OCI-LY3 (cell line): ENCODE results near the gene COX17.

ENCODE experiments used
- H2AFZ ChIP-seq: fragments of 200-600, 300-600 bp; shearing (Covaris generic); 2 replicates; pipeline ENCODE4 v1.6.0; 2014; ENCODE audit warnings: antibody characterized with exemption, low read depth, low read length
- H3K27ac ChIP-seq: fragments of 200-600, 300-600 bp; sonication (generic); 2 replicates; pipeline ENCODE4 v1.5.1; 2014; ENCODE audit warnings: mild to moderate bottlenecking, low read length, moderate library complexity, mixed read lengths
- H3K27me3 ChIP-seq: fragments of 200-600, 300-600 bp; sonication (generic); 2 replicates; pipeline ENCODE4 v1.6.1; 2014; ENCODE audit warnings: low read depth, low read length, mixed read lengths
- H3K36me3 ChIP-seq: fragments of 200-600, 300-600 bp; sonication (generic); replicated peaks from 2 replicates; pipeline ENCODE3; 2014; ENCODE audit warnings: low read depth, low read length, mixed read lengths
- H3K4me1 ChIP-seq: fragments of 300-600, 200-600 bp; sonication (generic); 2 replicates; pipeline ENCODE4 v1.6.1; 2014; ENCODE audit warnings: low read length, mixed read lengths
- H3K4me2 ChIP-seq: fragments of 200-600, 300-600 bp; sonication (generic); 2 replicates; pipeline ENCODE4 v1.6.1; 2014; ENCODE audit warnings: low read length, mixed read lengths
- H3K4me3 ChIP-seq: fragments of 300-600, 200-600 bp; sonication (generic); 2 replicates; pipeline ENCODE4 v1.5.1; 2014; ENCODE audit warnings: antibody characterized with exemption, mild to moderate bottlenecking, low read length, moderate library complexity
- H3K79me2 ChIP-seq: fragments of 300-600, 200-600 bp; shearing (Covaris generic); 2 replicates; pipeline ENCODE4 v1.6.1; 2014; ENCODE audit warnings: mild to moderate bottlenecking, low read length, mixed read lengths
- H3K9ac ChIP-seq: fragments of 300-600, 200-600 bp; shearing (Covaris generic); 2 replicates; pipeline ENCODE4 v1.6.0; 2014; ENCODE audit warnings: mild to moderate bottlenecking, low read length, moderate library complexity
- H3K9me3 ChIP-seq: fragments of 200-600, 300-600 bp; shearing (Covaris generic); 2 replicates; pipeline ENCODE4 v1.6.1; 2014; ENCODE audit warnings: low read length, mixed read lengths; ENCODE audit not compliant: insufficient read depth
- H4K20me1 ChIP-seq: fragments of 200-600, 300-600 bp; sonication (generic); 2 replicates; pipeline ENCODE4 v1.6.1; 2016; ENCODE audit warnings: low read length, mixed read lengths; ENCODE audit not compliant: insufficient read depth
- CTCF ChIP-seq: fragments of 200-600, 300-600 bp; sonication (generic); IDR thresholded peaks from 2 replicates; pipeline ENCODE4 v1.5.1; 2014; ENCODE audit warnings: antibody characterized with exemption, low read length, low read depth
- EZH2phosphoT487 ChIP-seq: fragments of 200-600 bp; shearing (Covaris generic); IDR thresholded peaks from 2 replicates; pipeline ENCODE4 v1.6.1; 2018; ENCODE audit warnings: antibody characterized with exemption, mixed run types, low read depth

The COX17 gene

GRCh38 chr3:119626196-119626595, 51.0 kb downstream of the COX17 start:
- H3K27me3 ChIP-seq = no peaks in the 10 kb centered on the region

GRCh38 chr3:119625451-119626153, 51.6 kb downstream of the COX17 start:
- H3K9ac ChIP-seq = no peak overlapping the region
- no peak overlapping the region for H3K4me2 ChIP-seq
- H3K9me3 ChIP-seq = no peaks in the 10 kb centered on the region
- no peaks in the 10 kb centered on the region for H3K79me2 ChIP-seq
- H3K36me3 ChIP-seq = no peaks in the 10 kb centered on the region
- H3K27me3 ChIP-seq = no peaks in the 10 kb centered on the region
- no peak overlapping the region for H2AFZ ChIP-seq
- TF ChIP-seq CTCF = no peak
- TF ChIP-seq EZH2phosphoT487 = no peak
- H3K27ac ChIP-seq = no peak overlapping the region
- peaks cover 46% of the 10 kb centered on the region for H3K4me1 ChIP-seq
- H4K20me1 ChIP-seq = no peaks in the 10 kb centered on the region
- no peak overlapping the region for H3K4me3 ChIP-seq

More at GRCh38 chr3:119626196-119626595, 51.0 kb downstream of the COX17 start:
- Histone ChIP-seq H3K9me3 (no peaks in the 10 kb centered on the region), H3K4me2 (no peak overlapping the region), H3K27ac (no peak overlapping the region), H4K20me1 (no peaks in the 10 kb centered on the region), H3K79me2 (no peaks in the 10 kb centered on the region), H3K36me3 (no peaks in the 10 kb centered on the region), H3K9ac (no peak overlapping the region), H2AFZ (no peak overlapping the region), H3K4me1 (peaks cover 50% of the 10 kb centered on the region), H3K4me3 (no peak overlapping the region)
- no peak for TF ChIP-seq EZH2phosphoT487
- TF ChIP-seq CTCF = no peak

- no peaks in the 10 kb centered on the region for H3K79me2 ChIP-seq
- no peaks in the 10 kb centered on the region for H3K9me3 ChIP-seq
- H3K36me3 ChIP-seq = no peaks in the 10 kb centered on the region
- no peak overlapping the region for H3K27ac ChIP-seq
- no peak overlapping the region for H2AFZ ChIP-seq
- H3K9ac ChIP-seq = no peak overlapping the region
- no peaks in the 10 kb centered on the region for H4K20me1 ChIP-seq
- no peaks in the 10 kb centered on the region for H3K27me3 ChIP-seq
- no peak for TF ChIP-seq EZH2phosphoT487
- no peak for TF ChIP-seq CTCF
- H3K4me3 ChIP-seq = no peak overlapping the region
- no peak overlapping the region for H3K4me2 ChIP-seq
- H3K4me1 ChIP-seq = peaks cover 37% of the 10 kb centered on the region
Measured at GRCh38 chr3:119624002-119624720, 53.0 kb downstream of the COX17 start.

GRCh38 chr3:119620899-119621298, 56.3 kb downstream of the COX17 start:
- H4K20me1 ChIP-seq = no peaks in the 10 kb centered on the region
- H3K36me3 ChIP-seq = no peaks in the 10 kb centered on the region
- H3K27me3 ChIP-seq = no peaks in the 10 kb centered on the region
- peaks cover 17% of the 10 kb centered on the region for H3K4me1 ChIP-seq
- no peak overlapping the region for H3K4me2 ChIP-seq
- H2AFZ ChIP-seq = no peak overlapping the region
- no peak for TF ChIP-seq EZH2phosphoT487
- H3K4me3 ChIP-seq = no peak overlapping the region
- H3K27ac ChIP-seq = no peak overlapping the region
- H3K9me3 ChIP-seq = no peaks in the 10 kb centered on the region
- no peak overlapping the region for H3K9ac ChIP-seq
- H3K79me2 ChIP-seq = no peaks in the 10 kb centered on the region
